NOMO-1 treated with dmso at 0.1 percent for 144 hours (cell line): ENCODE data around the gene TCOF1.

ENCODE experiments used
- DNase-seq: peaks from one replicate; lab custom pipeline; 2025; ENCODE audit not compliant: unreplicated experiment; lab: John Stamatoyannopoulos, UW

Gene TCOF1

DNA sequence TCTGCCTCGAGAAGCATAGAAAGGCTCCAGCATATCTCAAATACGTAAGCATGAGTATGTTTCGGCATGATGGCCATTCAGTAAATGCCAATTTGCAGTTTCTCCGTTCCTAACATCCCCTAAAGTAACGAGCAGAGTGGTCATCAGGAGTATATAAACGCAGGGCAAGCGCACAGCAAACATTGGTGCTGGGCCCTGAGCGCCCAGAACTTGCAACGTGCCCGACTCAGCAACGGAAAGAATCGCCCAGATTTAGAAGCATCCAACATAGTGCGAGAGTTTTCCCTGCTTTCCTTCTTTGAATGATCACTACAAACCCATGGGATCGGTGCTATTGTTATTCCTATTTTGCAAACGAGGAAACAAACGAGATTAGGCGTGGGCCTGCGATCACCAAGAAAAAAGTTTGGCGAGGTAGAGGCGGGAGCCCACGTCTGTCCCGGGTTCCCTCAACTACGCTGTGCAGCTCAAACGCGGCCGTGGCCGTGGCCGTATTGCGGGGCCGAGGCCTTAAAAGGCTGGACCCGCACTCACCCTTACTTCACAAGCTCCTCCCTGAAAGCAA is 91.5 kb downstream of the TCOF1 start:
- DNase-seq = no peak
